ENCODE measurements around the gene NTM.

Gene NTM

DNA sequence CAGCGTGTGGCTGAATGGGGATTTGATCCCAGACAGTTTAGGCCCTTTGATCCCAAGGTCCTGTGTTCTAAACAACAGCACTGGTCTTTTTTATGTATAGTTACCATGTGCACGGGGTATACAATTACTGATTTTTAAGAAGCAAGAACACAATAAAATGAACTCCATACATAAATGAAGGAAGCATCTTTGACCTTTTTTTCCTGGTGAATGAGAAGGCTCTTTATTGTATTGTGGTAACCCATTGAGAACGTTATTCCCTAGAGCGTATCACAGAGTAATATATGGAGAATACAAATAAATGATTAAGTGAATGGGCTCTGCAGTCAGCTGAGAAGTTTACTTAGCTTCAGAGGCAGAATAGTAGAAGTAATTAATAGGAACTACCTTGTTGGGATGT is 563.6 kb downstream of the NTM start:
- H3K27me3 ChIP-seq (ENCODE audit: insufficient read depth, poor library complexity, severe bottlenecking) = no peaks in the 10 kb centered on the region
- no peak for DNase-seq (ENCODE audit: low read depth in 1 of 2, low spot score in 1 of 2)
- no peak overlapping the region for H3K27ac ChIP-seq (replicated peaks)

DNA sequence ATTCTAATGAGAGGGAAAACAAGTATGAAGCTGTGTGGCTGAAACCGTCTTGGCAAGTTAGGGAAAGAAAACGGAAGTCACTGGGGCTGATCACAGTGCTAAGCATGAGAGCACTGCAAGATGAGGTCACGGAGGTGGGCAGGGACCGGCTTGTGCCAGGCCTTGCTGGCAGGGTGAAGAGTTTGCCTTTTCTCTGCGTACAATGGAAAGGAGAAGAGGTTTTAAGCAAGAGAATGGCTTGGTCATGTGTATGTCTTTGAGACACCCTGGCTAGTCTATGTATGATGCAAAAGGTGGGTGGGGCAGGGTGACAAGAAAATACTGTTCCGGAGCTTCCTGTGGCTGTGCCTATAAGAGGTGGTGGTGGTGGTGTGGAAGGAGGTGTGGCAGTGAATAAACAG is 567.9 kb downstream of the NTM start:
- TF ChIP-seq, protein P1, sequence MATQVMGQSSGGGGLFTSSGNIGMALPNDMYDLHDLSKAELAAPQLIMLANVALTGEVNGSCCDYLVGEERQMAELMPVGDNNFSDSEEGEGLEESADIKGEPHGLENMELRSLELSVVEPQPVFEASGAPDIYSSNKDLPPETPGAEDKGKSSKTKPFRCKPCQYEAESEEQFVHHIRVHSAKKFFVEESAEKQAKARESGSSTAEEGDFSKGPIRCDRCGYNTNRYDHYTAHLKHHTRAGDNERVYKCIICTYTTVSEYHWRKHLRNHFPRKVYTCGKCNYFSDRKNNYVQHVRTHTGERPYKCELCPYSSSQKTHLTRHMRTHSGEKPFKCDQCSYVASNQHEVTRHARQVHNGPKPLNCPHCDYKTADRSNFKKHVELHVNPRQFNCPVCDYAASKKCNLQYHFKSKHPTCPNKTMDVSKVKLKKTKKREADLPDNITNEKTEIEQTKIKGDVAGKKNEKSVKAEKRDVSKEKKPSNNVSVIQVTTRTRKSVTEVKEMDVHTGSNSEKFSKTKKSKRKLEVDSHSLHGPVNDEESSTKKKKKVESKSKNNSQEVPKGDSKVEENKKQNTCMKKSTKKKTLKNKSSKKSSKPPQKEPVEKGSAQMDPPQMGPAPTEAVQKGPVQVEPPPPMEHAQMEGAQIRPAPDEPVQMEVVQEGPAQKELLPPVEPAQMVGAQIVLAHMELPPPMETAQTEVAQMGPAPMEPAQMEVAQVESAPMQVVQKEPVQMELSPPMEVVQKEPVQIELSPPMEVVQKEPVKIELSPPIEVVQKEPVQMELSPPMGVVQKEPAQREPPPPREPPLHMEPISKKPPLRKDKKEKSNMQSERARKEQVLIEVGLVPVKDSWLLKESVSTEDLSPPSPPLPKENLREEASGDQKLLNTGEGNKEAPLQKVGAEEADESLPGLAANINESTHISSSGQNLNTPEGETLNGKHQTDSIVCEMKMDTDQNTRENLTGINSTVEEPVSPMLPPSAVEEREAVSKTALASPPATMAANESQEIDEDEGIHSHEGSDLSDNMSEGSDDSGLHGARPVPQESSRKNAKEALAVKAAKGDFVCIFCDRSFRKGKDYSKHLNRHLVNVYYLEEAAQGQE (IDR thresholded peaks at IDR 0.05; ENCODE audit: insufficient replicate concordance, low read depth) = no peak
- TF ChIP-seq, protein P2, sequence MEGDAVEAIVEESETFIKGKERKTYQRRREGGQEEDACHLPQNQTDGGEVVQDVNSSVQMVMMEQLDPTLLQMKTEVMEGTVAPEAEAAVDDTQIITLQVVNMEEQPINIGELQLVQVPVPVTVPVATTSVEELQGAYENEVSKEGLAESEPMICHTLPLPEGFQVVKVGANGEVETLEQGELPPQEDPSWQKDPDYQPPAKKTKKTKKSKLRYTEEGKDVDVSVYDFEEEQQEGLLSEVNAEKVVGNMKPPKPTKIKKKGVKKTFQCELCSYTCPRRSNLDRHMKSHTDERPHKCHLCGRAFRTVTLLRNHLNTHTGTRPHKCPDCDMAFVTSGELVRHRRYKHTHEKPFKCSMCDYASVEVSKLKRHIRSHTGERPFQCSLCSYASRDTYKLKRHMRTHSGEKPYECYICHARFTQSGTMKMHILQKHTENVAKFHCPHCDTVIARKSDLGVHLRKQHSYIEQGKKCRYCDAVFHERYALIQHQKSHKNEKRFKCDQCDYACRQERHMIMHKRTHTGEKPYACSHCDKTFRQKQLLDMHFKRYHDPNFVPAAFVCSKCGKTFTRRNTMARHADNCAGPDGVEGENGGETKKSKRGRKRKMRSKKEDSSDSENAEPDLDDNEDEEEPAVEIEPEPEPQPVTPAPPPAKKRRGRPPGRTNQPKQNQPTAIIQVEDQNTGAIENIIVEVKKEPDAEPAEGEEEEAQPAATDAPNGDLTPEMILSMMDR (IDR thresholded peaks at IDR 0.05; ENCODE audit: insufficient read depth, low read length) = no peak
- TF ChIP-seq POLR2AphosphoS5 (IDR thresholded peaks at IDR 0.05; ENCODE audit: low read depth) (no peak), SPI1 (IDR thresholded peaks at IDR 0.05; ENCODE audit: borderline replicate concordance, low read depth) (no peak), GABPA (IDR thresholded peaks at IDR 0.05; ENCODE audit: low read depth) (no peak)
- no peaks in the 10 kb centered on the region for H3K27me3 ChIP-seq (ENCODE audit: insufficient read depth, poor library complexity, severe bottlenecking)
- no peak overlapping the region for H3K4me3 ChIP-seq (replicated peaks; ENCODE audit: insufficient read depth, low read length)
- DNase-seq (ENCODE audit: low read depth in 1 of 2, low spot score in 1 of 2) = no peak
- no peak overlapping the region for H3K27ac ChIP-seq (replicated peaks)

More for the DNA sequence above, 563.6 kb downstream of the NTM start:
- no peak overlapping the region for H3K4me3 ChIP-seq (replicated peaks; ENCODE audit: insufficient read depth, low read length)
- TF ChIP-seq, protein P2 (IDR thresholded peaks at IDR 0.05; ENCODE audit: insufficient read depth, low read length) = no peak
- no peak for TF ChIP-seq POLR2AphosphoS5 (IDR thresholded peaks at IDR 0.05; ENCODE audit: low read depth)
- no peak for TF ChIP-seq SPI1 (IDR thresholded peaks at IDR 0.05; ENCODE audit: borderline replicate concordance, low read depth)
- TF ChIP-seq GABPA (IDR thresholded peaks at IDR 0.05; ENCODE audit: low read depth) = no peak
- TF ChIP-seq, protein P1 (IDR thresholded peaks at IDR 0.05; ENCODE audit: insufficient replicate concordance, low read depth) = no peak

DNA sequence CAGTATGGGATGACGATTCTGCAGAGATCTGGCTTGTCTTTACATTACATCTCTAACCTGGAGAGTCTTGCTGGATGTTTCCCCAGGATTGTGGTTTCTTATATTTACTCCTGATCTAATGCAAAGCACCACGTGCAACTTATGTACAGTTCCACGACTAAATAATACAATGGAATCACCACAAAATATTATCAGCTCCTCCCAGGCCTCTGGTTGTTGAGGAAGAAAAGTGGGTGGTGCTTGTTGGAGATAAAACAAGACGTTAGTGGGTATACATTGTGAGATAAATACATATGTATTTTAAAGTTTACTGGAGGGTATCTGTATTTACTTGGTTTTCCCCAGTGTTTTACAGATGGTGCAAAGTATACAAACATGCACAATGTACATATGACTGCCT is 569.7 kb downstream of the NTM start:
- Histone ChIP-seq H3K4me3 (replicated peaks; ENCODE audit: insufficient read depth, low read length) (no peak overlapping the region), H3K27me3 (ENCODE audit: insufficient read depth, poor library complexity, severe bottlenecking) (no peaks in the 10 kb centered on the region), H3K27ac (replicated peaks) (no peak overlapping the region)
- TF ChIP-seq POLR2AphosphoS5 (IDR thresholded peaks at IDR 0.05; ENCODE audit: low read depth) (no peak), GABPA (IDR thresholded peaks at IDR 0.05; ENCODE audit: low read depth) (no peak), SPI1 (IDR thresholded peaks at IDR 0.05; ENCODE audit: borderline replicate concordance, low read depth) (no peak)
- TF ChIP-seq, protein P2 (IDR thresholded peaks at IDR 0.05; ENCODE audit: insufficient read depth, low read length) = no peak
- TF ChIP-seq, protein P1 (IDR thresholded peaks at IDR 0.05; ENCODE audit: insufficient replicate concordance, low read depth) = no peak
- DNase-seq (ENCODE audit: low read depth in 1 of 2, low spot score in 1 of 2) = no peak
